DND-41 (cell line): ENCODE data around the gene DGKG.

Experiments
- EZH2 ChIP-seq: IDR thresholded peaks from 3 replicates; pipeline ENCODE4 v1.6.1; 2012; ENCODE audit warnings: borderline replicate concordance, low read depth, mild to moderate bottlenecking, moderate library complexity, low read length, inconsistent platforms; ENCODE audit not compliant: severe bottlenecking
- TF ChIP-seq, protein P1 (sequence below): IDR thresholded peaks from 2 replicates; pipeline ENCODE4 v1.5.1; 2012; ENCODE audit warnings: borderline replicate concordance, low read length, moderate library complexity, mild to moderate bottlenecking; ENCODE audit not compliant: poor library complexity, severe bottlenecking; ENCODE audit errors: extremely low read depth

DNA sequence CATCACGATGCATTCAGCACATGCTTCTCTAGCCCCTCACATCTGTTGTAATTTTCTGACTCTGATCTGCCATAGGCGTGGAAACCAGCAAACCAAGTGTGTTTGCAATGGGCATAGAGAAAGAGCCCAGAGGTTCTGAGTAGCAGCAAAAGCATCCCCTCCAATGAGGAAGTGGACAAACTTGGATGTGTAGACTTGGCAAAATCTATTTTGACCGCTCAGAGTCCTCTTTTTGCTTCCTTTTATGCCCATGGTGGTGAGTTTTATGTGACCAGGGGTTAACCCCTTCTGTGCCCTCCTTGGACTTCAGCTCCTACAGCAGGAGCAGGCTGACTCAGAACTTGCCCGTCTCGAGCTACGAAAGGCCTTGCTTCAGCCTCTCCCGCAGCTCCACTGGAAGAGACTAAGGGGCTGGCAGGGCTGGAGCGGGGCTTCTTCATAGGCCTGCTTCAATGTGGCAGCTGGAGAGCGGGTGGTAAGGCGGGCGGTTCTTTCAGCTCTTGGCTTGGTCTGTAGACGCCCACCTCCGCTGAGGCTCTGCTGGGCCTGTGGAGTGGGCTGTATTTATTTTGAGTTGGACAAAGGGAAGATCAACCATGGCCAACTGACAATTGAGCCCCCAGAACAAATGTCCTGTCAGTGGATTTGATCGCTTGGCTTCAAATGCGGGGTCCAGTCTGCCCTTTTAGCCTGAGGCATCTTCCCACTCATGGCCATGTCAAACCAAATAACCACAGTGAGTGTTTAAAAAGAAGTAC is 246.6 kb downstream of the DGKG start:
- TF ChIP-seq, protein P1, sequence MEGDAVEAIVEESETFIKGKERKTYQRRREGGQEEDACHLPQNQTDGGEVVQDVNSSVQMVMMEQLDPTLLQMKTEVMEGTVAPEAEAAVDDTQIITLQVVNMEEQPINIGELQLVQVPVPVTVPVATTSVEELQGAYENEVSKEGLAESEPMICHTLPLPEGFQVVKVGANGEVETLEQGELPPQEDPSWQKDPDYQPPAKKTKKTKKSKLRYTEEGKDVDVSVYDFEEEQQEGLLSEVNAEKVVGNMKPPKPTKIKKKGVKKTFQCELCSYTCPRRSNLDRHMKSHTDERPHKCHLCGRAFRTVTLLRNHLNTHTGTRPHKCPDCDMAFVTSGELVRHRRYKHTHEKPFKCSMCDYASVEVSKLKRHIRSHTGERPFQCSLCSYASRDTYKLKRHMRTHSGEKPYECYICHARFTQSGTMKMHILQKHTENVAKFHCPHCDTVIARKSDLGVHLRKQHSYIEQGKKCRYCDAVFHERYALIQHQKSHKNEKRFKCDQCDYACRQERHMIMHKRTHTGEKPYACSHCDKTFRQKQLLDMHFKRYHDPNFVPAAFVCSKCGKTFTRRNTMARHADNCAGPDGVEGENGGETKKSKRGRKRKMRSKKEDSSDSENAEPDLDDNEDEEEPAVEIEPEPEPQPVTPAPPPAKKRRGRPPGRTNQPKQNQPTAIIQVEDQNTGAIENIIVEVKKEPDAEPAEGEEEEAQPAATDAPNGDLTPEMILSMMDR = no peak
- no peak for TF ChIP-seq EZH2
